Testis (tissue), 2 donors: ENCODE measurements around the gene NDRG3.

Experiments
- CTCF ChIP-seq, 3 experiments: fragments of 450-650 bp in 2 of 3; fragments of 200-600 bp in 1 of 3; sonication (generic) in 1 of 3; IDR thresholded peaks; one replicate each; pipeline ENCODE4 v1.5.1; 2016 to 2019; ENCODE audit warnings: antibody characterized with exemption in 3 of 3, mild to moderate bottlenecking in 2 of 3, moderate library complexity in 1 of 3
- POLR2A ChIP-seq: fragments of 450-650 bp; IDR thresholded peaks from one replicate; pipeline ENCODE4 v1.6.1; 2017; ENCODE audit warnings: antibody characterized with exemption, mild to moderate bottlenecking, moderate library complexity

- TF ChIP-seq CTCF (IDR thresholded peaks at IDR 0.05) (no peak), POLR2A (no peak)
These were observed 1.6 kb downstream of the NDRG3 start for GRCh38 chr20:36744243-36744642.
